ENCODE results near the gene PEX7. TPM values are rescaled to one million over a fixed set of nuclear protein-coding genes. Genes with fewer than 3 reads are reported as not detected.
"Not testable (repeated sequence)": the region's sequence is repeated elsewhere in the genome, so short reads cannot be mapped to it uniquely, and the experiment has no call there.

PEX7 gene
- total RNA-seq, 1 donor from 2014 or later: 12.5 TPM

GRCh38 chr6:136863752-136864151 lies 41.4 kb downstream of the PEX7 start:
- no peak overlapping the region for H3K4me3 ChIP-seq (ENCODE audit: low read depth, low read length)
- no peak for DNase-seq (ENCODE audit: low read depth)
- TF ChIP-seq, protein P1, sequence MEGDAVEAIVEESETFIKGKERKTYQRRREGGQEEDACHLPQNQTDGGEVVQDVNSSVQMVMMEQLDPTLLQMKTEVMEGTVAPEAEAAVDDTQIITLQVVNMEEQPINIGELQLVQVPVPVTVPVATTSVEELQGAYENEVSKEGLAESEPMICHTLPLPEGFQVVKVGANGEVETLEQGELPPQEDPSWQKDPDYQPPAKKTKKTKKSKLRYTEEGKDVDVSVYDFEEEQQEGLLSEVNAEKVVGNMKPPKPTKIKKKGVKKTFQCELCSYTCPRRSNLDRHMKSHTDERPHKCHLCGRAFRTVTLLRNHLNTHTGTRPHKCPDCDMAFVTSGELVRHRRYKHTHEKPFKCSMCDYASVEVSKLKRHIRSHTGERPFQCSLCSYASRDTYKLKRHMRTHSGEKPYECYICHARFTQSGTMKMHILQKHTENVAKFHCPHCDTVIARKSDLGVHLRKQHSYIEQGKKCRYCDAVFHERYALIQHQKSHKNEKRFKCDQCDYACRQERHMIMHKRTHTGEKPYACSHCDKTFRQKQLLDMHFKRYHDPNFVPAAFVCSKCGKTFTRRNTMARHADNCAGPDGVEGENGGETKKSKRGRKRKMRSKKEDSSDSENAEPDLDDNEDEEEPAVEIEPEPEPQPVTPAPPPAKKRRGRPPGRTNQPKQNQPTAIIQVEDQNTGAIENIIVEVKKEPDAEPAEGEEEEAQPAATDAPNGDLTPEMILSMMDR (conservative IDR thresholded peaks at IDR 0.05; ENCODE audit: low read depth, low read length): no peak

DNA sequence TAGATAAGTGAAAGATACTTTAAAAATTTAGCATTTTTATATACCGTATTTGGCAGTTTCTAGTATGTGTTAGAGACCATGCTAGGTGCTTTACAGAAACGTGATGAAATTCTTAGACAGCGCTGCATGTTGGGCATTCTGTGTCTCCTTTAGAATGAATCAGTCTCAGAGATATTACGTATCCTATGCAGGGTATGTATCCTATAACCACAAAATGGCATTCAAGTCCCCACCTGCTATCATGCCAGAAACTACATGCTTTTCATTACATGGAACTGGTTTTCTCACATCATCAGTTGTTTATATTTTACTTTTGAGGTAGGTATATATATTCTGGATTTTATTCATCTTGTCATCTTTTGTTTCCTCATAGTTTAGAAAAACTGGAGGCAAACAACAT lies 42.3 kb downstream of the PEX7 start:
- H3K4me3 ChIP-seq (ENCODE audit: low read depth, low read length): no peak overlapping the region
- no peak for DNase-seq (ENCODE audit: low read depth)
- TF ChIP-seq, protein P1 (conservative IDR thresholded peaks at IDR 0.05; ENCODE audit: low read depth, low read length): no peak

DNA sequence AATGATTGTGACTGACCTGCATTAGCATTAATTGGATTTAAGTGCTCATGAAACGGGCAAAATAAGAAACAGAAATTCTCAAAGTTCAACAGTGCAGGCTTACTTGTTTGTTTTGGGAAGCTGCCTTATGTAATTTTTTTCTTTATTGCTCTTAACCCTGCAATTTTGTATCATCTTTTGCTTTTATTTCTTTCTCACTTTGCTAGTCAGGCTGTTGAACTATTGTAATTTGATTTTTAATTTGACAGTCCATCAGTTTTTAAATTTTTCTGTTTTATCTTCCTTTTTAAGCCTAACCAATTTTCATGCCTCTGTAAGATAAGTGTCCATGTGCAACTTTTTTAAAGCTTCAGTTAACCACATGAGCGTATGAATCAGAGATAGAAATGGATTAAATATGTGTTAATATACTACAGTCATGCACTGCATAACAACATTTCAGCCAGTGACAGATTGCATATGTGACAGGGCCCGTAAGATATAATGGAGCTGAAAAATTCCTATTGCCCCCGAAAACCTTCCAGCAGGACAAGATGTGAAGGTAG lies 44.6 kb downstream of the PEX7 start:
- H3K4me3 ChIP-seq (ENCODE audit: low read depth, low read length): no peak overlapping the region
- DNase-seq (ENCODE audit: low read depth): no peak
- TF ChIP-seq, protein P1 (conservative IDR thresholded peaks at IDR 0.05; ENCODE audit: low read depth, low read length): no peak

DNA sequence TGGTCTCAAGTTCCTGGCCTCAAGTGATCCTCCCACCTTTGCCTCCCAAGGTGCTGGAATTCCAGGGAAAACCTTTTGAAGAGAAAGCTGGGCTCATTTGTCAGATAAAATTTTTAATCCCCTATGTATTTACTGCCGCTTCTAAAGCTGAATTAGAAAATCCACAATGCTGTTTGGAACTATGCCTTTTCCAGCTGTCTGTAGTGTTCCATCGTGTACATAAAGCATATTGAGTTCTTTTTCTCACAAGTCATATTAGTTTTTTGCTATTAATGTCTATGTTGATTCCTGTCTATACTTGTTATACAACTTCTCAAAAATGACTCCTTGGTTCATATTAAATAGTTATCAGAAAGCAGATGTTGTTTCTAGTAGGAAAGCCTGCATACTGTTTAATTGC lies 47.1 kb downstream of the PEX7 start:
- no peak for DNase-seq (ENCODE audit: low read depth)
- TF ChIP-seq, protein P1 (conservative IDR thresholded peaks at IDR 0.05; ENCODE audit: low read depth, low read length): no peak
- no peak overlapping the region for H3K4me3 ChIP-seq (ENCODE audit: low read depth, low read length)

GRCh38 chr6:136873748-136874147 lies 51.4 kb downstream of the PEX7 start:
- no peak for DNase-seq (ENCODE audit: low read depth)
- no peak overlapping the region for H3K4me3 ChIP-seq (ENCODE audit: low read depth, low read length)
- TF ChIP-seq, protein P1 (conservative IDR thresholded peaks at IDR 0.05; ENCODE audit: low read depth, low read length): no peak

DNA sequence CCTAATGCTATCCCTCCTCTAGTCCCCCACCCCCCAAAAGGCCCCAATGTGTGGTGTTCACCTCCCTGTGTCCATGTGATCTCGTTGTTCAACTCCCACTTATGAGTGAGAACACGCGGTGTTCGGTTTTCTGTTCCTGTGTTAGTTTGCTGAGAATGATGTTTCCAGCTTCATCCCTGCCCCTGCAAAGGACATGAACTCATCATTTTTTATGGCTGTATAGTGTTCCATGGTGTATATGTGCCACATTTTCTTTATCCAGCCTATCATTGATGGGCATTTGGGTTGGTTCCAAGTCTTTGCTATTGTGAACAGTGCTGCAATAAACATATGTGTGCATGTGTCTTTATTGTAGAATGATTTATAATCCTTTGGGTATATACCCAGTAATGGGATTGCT lies 54.1 kb downstream of the PEX7 start:
- not testable (repeated sequence) for H3K4me3 ChIP-seq (ENCODE audit: low read depth, low read length); DNase-seq (ENCODE audit: low read depth)

GRCh38 chr6:136880748-136881460 lies 58.5 kb downstream of the PEX7 start:
- H3K4me3 ChIP-seq (ENCODE audit: low read depth, low read length): no peak overlapping the region
- no peak for DNase-seq (ENCODE audit: low read depth)
- TF ChIP-seq, protein P1 (conservative IDR thresholded peaks at IDR 0.05; ENCODE audit: low read depth, low read length): no peak

All from epithelial cell of proximal tubule (primary cell).